Suppressor macrophage treated with lipopolysaccharide for 4 hours (primary cell): ENCODE data around the gene POLR2C.
"Not testable (repeated sequence)": the region's sequence is repeated elsewhere in the genome, so short reads cannot be mapped to it uniquely, and the experiment has no call there.

Experiments
- DNase-seq: peaks from one replicate; pipeline ENCODE4 v3.0.0-alpha.2; 2020

Gene POLR2C

DNA sequence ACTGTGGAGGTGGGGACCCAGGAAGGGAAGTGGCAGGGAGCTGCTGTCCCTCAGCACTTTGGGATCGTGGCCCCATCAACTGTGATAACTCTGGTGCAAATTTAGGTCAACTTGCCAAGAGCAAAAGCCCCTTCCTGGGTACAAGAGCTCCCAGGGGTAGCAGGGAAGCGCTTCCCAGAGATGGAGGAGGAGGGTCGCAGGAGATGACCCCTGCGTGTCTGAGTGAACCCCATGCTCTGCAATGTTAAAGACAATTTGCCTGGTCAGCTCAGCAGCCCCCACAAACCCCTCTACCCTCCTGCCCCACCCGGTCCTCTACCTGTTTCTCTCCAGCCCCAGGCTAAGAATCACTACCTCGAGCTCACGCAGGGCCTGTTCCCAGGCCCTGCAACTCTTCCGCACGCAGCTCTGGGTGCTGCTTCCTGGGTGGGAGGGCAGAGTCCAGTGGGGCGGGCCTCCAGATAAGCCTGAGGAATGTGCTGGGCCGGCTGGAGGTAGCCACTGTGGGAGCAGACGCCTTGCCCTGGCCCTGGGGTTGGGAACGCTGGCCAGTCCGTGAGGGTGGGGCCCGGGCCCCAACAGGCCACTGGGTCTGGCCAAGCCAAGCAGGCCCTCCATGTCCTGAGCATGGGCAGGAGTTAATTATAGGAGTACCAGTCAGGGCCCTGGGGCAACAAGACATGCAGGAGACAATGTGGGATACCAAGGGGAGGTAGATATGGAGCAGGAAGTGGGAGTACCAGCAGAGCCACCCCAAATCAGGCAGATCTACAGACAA is 17.7 kb downstream of the POLR2C start:
- no peak for DNase-seq

DNA sequence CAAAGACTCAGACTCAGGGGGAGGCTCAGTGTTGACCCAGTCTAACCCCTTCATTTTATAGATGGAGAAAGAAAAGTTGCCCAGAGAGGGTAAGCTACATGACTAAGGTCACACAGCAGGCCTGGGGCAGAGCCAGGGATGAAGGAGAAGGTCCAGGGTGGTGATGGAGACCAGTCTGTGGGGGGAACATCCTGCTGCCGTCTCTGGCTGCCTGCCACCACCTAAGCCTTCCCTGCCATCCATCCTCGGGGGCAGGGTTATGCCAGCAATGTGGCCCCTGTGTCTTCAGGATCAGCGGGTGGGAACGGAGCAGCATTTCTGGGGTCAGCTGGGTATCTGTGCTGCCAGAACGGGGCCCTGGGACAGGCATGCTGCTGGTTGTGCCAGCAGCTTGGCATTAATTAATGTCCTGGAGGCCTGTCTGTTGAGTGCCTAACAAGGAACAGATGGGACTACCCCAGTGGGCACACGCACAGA is 18.3 kb downstream of the POLR2C start:
- DNase-seq = no peak

DNA sequence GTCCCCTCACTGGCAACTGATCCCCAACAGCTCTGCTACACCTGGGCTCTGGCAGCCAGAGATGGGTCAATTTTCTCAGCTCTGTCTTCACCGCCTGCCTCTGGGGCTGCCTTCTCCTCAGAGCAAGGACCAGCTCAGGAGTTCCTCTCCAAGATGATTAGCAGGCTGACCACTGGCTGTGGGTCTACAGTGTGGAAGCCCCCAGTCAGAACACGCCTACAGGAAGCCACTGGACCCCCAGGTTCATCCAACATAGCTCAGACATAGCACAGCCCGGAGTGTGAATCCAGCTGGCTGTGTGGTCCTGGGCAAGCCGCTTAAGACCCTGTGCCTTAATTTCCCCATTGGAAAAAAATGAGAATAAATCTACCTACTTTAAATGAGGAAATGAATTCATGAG is 18.9 kb downstream of the POLR2C start:
- no peak for DNase-seq

DNA sequence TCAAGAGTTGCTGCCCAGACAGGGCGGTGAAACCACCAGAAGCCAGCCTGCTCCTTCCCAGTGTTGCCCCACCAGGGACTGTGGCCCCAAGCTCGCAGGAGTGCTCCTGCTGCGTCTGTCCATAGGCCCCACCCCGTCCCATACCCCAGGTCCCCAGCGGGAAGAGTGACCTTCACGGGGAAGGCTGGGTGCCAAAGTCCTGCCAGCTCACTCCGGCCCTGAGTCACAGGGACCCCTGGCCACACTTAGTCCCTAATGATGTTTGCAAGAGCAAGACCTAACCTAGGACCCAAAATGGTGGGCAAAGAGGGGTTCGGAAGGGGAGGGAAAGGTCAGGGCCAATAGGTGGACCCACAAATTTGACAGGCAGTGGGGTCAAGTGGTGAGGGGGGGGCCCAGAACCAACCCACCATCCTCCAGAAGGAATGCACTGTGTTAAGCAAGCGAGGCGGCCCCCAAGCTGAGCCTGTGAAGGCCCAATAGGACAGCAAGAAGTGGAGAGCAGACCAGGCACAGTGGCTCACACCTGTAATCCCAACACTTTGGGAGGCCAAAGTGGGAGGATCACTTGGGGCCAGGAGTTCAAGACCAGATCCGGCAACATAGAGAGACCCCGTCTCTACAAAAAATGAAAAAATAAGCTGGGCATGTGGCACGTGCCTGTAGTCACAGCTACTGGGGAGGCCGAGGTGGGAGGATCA is 20.5 kb downstream of the POLR2C start:
- DNase-seq = no peak

DNA sequence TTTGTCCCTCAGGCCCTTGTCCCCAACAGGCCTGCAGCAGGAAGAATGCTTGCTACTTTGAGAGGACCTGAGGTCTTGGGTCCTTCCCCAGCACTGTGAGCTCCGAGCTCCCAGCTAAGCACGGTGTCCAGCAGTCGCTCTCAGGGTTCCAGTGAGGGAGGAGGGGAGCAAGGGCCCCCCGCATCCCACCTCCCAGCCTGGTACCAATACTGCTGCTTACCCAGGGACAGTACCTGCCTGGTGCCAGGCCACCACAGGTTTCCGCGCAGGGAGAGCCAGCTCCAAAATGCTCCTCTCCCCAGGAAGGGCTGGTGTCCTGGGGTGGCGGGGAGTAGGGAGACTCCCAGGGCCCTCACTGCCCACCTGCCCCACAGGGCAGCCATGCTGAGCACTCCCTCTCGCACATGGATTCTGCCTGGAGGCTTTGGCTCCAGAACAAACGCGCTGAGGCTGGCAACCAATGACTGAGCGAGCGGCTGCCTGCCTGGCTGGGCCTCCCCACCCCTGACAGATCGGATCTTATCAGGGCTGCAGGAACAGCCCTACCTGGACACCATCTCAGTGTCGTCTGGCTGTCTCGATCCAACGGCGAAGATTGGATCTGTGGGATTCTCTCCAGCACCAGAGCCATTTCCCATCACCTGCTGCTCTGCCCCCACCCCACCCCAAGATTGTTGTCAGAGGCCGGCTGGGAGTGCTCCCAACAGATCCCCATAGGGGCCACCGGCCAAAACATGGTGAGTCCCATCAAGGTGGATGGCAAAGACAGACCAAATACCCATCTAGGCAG is 21.4 kb downstream of the POLR2C start:
- no peak for DNase-seq

DNA sequence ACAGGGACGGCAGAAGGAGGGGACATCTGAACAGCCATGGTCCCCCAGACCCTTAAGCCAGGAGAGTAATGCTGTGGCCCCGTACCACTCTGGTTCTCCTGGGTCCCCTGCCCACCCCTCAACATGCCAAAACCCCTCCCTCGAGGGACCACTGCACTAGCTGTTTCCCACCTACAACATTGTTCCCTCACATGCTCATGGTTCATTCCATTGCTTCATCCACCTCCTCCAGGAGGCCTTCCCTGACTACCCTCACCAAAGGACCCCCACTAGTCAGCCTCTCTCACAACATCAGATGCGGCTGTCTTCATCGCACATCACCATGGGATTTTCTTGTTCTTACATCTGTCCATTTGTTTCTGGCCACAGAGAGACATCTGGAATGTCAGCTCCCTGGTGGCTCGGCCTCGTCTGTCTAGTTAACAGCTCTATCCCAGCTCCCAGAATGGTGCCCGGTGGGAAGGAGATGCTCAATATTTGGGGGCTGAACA is 22.1 kb downstream of the POLR2C start:
- DNase-seq = no peak

DNA sequence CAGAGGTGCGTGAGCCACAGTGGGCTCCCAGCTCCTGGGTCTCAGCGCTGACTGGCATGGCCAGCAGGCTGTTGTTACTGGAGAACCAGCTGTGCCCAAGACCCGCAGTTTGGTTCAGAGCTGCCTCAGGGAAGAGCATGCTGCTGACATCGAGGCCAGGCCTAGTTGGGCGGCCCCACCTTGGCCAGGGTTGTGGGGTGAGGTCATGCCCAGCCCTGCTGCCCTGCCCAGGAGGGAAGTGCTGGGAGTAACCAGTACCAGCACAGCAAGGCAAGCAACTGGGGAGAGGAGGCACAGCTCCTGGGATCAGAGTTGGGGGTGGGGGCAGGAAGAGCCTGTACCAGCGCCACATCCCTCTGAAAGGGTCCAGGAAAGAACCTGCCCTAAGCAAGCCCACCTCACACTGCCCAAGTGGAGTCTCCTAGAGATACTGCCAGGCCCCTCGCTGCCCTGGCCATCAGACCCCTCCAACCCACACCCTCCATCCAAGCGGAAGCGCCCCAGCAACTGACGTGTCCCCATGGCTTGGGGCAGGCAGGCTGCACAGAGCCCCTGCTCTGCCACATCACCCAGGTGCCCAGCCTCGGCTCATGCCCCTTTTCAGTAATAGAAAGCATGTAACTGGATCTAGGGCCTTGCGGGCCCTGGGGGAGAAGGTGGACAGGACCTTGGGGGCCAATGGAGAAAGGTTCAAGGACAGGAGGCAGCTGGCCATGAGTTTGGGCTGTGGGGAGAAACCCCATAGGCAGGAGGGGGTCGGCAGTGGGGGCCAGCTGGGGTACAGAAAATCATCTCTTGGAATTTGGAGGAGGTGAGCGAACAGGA is 22.8 kb downstream of the POLR2C start:
- no peak for DNase-seq

DNA sequence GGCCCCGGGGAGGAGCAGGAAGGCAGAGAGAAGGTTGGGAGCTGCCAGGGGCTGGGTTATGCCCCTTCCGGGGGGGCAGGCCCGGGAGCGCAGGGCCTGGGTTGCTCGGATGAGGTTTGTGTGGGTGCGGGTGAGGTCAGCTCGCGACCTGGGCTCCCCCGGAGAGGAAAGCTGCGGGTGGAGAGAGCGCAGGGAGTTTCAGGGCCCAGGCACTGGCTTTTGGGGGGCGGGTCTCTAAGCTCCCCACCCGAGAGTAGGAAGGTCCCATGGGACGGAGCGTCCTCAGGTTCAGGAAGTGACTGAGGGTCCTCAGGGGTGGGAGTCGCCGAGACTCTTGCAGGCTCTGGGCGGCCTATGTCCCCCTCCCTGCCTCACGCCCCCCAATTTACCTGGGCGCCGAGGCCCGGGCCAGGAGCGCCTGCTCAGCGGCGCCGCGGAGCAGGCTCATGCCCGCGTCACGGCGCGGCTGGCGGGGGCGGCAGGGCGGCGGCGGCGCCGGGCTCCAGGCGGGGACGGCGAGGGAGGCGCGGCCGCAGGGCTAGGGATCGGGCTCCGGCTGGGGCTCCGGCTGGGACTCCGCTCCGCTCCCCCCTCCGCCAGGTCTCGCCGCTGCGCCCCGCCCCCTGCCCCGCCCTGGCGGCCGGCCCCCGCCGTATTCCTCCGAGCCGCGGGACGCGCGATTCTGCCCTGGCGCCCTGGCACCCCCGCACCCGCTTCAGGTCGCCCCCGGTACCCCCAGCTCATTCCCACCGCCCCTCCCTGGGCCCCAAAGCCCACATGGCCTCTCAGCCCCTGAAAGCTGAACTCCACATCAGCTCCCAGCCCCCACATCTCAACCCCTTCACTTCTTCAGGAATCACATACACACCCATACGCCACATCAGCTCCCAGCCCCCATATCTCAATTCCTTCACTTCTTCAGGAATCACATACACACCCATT is 23.7 kb downstream of the POLR2C start, which contains the start of gene DOK4:
Gene DOK4 (minus strand): TSS at position 578 of the 942 bp plus-strand sequence. CDS start 6,986 bp downstream, outside the sequence.
- peak; percentile 71 for DNase-seq

DNA sequence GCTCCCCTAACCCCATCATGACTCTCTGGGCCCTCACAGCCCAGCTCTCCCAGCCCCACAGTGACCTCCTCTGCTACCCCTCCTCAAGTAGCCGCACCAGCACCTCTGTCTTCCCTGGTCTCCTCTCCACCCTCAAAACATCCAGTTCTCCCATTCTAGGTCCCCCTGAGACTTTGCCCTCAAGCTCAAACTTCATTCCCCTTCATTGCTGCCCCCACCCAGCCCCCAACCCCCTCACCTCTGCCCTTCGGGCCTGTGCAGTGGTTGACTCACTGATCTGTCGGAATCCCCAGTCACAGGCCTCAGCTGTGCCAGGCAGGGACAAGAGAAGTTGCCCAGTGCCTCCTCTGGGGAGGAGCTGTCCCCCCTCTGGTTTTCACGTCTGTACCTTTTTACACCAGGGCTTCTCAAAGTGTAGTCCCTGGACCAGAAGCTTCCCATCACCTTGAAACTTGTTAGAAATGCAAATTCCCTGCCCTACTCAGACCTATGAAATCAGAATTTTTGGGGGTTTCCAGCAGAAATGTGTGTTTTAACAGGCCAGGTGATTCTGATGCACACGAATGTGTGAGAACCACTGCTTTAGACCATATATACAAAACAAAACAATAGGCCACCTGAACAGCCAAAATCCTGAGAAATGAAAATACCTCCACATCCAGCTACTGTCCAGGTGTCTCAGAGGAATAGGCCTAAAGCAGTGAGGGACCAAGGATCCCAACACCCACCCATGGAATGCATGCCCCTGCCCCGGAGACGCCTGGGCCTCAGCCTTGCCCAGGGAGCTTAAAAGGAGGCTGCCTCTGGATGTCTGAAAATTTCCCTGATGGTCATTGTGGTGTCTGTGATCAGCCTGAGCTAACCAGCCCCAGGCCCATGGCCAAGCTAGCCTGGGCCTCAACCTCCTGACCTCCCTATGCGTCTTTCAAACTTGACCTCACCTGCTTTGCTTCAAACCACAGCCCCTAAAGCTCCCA is 24.7 kb downstream of the POLR2C start:
- no peak for DNase-seq

DNA sequence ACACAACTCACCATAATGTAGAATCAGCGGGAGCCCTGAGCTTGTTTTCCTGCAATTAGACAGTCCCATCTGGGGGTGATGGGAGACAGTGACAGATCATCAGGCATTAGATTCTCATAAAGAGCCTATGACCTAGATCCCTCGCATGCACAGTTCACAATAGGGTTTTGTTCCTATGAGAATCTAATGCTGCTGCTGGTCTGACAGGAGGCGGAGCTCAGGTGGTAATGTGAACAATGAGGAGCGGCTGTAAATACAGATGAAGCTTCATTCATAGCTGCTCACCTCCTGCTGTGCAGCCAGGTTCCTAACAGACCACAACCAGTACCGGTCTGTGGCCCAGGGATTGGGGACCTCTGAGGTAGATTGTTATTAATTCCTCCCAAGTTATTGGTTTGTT is 26.8 kb downstream of the POLR2C start:
- DNase-seq = no peak

DNA sequence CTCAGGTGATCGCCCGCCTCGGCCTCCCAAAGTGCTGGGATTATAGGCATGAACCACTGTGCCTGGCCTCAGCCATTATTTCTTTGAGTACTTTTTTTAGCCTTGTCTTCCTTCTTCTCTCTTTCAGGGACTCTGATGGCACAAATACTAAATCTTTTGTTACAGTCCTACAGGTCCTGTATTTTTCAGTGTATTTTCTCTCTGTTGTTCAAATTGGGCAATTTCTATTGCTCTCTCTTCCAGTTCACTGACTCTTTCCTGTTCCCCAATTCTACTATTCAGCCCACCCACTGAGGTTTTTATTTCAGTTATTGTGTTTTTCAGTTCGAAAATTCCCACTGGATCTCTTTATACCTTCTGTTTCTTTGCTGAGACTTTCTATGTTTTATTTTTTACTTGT is 31.3 kb downstream of the POLR2C start:
- DNase-seq = no peak

DNA sequence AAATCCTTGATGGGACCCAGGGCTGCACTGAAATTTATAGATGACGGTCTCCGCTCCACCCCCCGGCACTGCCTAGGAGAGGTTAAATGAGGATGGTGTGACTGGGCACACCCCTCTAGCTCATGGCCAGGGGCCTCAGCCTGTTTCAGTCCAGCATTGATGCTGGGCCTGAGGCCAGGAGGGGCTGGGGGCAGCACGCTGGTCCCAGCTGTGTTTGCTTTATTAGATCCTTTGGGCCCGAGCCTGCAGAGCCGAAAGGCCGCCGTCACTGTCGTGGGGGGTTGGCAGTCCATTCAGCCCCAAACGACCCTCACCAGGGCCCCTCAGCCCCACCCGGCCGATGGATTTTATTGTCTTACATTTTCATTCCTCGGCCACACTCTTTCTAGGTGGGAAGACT is 34.6 kb downstream of the POLR2C start:
- no peak for DNase-seq

DNA sequence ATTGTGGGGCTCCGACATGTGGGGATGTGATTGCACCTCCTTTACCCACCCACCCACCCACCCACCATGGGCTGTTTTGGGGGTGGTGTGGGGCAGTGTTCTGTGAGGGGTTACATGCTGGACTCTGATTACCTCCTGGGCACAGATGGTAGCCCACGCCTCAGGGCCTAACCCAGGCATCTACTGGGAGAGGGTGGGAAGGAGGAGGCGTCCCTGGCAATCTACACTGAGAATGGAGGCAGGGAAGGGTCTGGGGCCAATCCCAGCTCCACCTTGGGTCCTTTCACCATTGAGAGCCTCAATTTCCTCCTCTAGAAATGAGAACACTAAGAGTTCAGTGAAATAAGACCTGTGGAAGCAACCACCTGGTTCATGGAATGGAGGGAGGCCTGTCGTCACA is 35.6 kb downstream of the POLR2C start:
- DNase-seq = no peak

DNA sequence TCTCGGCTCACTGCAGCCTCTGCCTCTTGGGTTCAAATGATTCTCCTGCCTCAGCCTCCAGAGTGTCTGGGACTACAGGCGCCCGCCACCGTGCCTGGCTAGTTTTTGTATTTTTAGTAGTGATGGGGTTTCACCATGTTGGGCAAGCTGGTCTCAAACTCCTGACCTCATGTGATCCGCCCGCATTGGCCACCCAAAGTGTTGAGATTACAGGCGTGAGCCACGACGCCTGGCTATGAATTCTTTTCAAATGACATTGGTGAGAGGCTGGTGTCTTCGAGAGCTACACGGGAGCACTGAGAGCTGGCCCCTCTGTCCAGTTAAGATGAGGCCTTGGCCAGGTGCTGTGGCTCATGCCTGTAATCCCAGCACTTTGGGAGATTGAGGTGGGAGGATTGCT is 37.5 kb downstream of the POLR2C start:
- DNase-seq = not testable (repeated sequence)

DNA sequence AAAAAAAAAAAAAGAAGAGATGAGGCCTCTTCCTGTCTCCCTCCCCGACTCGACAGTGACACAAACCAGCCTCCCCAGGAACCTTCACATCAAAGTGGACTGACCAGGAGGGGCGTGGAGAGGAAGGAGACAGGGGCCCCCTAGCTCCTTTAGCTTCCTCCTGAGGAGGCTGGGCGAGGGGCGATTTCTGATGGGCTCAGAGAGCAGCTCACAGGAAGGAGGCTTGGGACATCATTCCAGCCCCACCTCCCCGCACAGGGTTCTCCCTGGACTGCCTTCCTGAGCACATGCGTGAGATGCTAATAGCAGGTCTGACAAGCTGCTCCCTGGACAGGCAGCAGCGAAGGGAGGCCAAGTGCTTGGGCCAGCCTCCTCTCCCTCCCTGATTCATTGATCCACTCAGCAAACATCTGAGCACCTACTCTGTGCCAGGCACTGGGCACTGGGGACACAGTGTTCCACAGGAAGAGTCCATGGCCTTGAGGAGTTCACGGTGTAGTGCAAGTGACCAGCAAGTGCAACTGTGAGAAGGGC is 38.2 kb downstream of the POLR2C start:
- DNase-seq = no peak

DNA sequence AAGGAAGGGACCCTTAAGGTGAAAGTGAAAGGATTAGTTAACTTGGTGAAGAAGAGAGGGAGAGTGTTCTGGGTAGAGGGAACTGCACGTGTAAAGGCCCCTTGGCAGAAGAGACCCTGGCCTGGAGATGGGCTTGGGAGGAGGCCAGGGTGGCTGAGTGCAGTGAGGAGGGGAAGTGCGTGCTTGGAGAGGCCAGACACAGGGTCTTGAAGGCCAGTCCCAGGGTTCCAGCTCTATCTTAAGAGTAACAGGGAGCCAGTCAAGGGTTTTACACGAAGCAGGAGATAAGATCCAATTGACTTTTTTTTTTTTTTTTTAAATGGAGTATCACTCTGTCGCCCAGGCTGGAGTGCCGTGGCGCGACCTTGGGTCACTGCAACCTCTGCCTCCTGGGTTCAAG is 39.0 kb downstream of the POLR2C start:
- no peak for DNase-seq

DNA sequence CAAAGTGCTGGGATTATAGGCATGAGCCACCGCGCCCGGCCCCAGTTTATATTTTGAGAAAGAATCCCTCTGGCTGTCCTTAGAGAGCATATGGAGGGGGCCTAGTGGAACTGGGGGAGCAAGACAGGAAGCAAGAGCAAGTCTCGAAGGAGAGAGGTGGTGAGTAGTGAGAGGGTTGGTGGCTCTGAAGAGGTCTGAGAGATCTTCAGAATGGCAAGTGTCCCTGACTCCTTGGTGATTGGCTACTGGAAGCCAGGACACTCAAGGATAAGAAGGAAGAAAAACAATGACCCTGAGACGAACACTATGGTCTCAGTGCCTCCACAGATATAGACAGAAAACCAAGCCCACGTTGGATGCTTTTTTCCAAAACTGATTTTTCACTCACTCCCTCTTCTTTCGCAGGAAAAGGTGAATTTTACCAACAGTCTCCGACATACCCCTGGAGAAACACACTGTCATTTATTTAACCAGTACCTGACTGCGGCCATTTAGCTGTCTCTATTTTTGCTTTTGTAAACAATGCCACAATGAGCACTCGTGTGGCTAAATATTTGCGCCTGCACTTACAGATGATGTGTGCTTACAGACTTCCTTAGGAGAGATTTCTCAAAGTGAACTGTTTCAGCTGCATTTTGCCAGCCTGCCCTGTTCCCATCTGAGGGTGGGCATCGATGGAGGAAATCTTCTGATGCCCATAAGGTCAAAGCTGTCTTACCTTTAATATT is 39.7 kb downstream of the POLR2C start:
- DNase-seq = no peak

DNA sequence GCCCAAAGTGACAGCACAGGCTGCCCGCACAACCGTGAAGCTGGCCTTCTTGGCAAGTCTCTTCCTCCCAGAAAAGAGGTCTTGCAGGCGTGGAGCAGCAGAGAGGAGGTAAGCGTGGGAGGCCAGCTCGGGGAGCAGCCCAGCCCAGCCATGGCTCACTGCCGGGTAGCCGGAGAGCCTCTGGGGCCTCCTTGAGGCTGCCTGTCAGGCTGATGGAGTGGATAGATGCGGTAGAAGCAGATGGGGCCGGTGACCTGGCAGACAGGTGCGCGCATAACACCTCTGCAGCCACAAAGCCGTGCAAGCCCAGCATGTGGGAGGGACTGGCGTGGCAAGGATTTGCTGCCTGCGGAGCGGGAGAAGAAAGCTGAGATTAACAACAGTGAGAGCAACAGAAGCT is 40.9 kb downstream of the POLR2C start:
- no peak for DNase-seq

DNA sequence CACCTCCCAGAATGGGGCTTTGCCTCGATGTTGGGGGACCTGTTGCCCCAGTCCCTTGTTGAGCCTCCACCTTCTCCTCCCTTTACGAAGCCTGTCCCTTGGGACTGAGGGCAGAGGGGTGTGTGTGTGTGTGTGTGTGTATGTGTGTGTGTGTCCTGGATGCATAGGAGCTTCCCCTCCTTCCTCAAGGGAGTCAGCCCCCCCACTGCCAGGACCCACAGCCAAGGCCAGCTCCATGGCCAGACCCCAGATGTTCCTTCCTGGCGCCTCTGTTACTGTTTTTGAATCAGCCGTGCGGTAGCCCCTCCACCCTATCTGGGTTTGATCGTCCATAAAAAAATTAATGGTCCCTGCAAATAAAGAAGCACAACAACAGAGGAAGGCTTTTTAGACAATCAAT is 41.5 kb downstream of the POLR2C start:
- no peak for DNase-seq
